NCI-H1930 (cell line): ENCODE data around the gene CDH2.
"Not testable (repeated sequence)": the region's sequence is repeated elsewhere in the genome, so short reads cannot be mapped to it uniquely, and the experiment has no call there.

Source experiments
- DNase-seq, 2 experiments: peaks; one replicate each; lab custom pipeline; 2025; lab: John Stamatoyannopoulos, UW

The CDH2 gene

GRCh38 chr18:27985832-27986231, 191.1 kb downstream of the CDH2 start:
- DNase-seq: no peak

GRCh38 chr18:27983780-27984179, 193.2 kb downstream of the CDH2 start:
- no peak for DNase-seq

- DNase-seq: no peak
These were observed 200.0 kb downstream of the CDH2 start for GRCh38 chr18:27976806-27977408.

GRCh38 chr18:27970321-27970720, 206.6 kb downstream of the CDH2 start:
- DNase-seq: no peak

GRCh38 chr18:27969206-27969605, 207.7 kb downstream of the CDH2 start:
- no peak for DNase-seq

- no peak for DNase-seq
These were observed 208.8 kb downstream of the CDH2 start for GRCh38 chr18:27967913-27968824.

- no peak for DNase-seq
These were observed 210.0 kb downstream of the CDH2 start for GRCh38 chr18:27966881-27967280.

- DNase-seq: no peak
These were observed 212.1 kb downstream of the CDH2 start for GRCh38 chr18:27964811-27965210.

GRCh38 chr18:27959101-27959500, 217.8 kb downstream of the CDH2 start:
- no peak for DNase-seq

- no peak for DNase-seq
These were observed 220.8 kb downstream of the CDH2 start for GRCh38 chr18:27956001-27956640.

- no peak for DNase-seq
These were observed 222.7 kb downstream of the CDH2 start for GRCh38 chr18:27954226-27954625.

- no peak for DNase-seq
These were observed 224.2 kb downstream of the CDH2 start for GRCh38 chr18:27952741-27953140.

GRCh38 chr18:27950648-27951228, 226.2 kb downstream of the CDH2 start:
- no peak for DNase-seq

GRCh38 chr18:27948986-27949385, 227.9 kb downstream of the CDH2 start:
- DNase-seq: no peak

GRCh38 chr18:27942706-27943105, 234.2 kb downstream of the CDH2 start:
- no peak for DNase-seq

- no peak for DNase-seq
These were observed 245.4 kb downstream of the CDH2 start for GRCh38 chr18:27931535-27931934.

GRCh38 chr18:27922780-27923179, 254.2 kb downstream of the CDH2 start:
- no peak for DNase-seq

GRCh38 chr18:27921904-27922751, 254.8 kb downstream of the CDH2 start:
- DNase-seq: no peak

GRCh38 chr18:27921392-27921791, 255.5 kb downstream of the CDH2 start:
- no peak for DNase-seq

GRCh38 chr18:27920836-27921235, 256.1 kb downstream of the CDH2 start:
- no peak for DNase-seq

- not testable (repeated sequence) for DNase-seq
These were observed 270.7 kb downstream of the CDH2 start for GRCh38 chr18:27906189-27906588.

- DNase-seq: no peak
These were observed 273.0 kb downstream of the CDH2 start for GRCh38 chr18:27903906-27904305.
